H9 (cell line): ENCODE results near the gene MXRA5. TPM values are rescaled to one million over a fixed set of nuclear protein-coding genes. Genes with fewer than 3 reads are reported as not detected.

ENCODE experiments used
- DNase-seq: peaks from one replicate; pipeline ENCODE4 v3.0.0-alpha.2; 2017
- H2AFZ ChIP-seq: one replicate; pipeline ENCODE4 v1.6.1; 2013; ENCODE audit warnings: mild to moderate bottlenecking, low read length, control low read depth, moderate library complexity
- H2AK5ac ChIP-seq: 2 replicates; pipeline ENCODE4 v1.6.1; 2013; ENCODE audit warnings: low read length, control low read depth, mixed read lengths; ENCODE audit not compliant: insufficient read length
- H2BK120ac ChIP-seq: one replicate; pipeline ENCODE4 v1.6.1; 2013; ENCODE audit warnings: low read depth, mild to moderate bottlenecking, low read length, control low read depth, inconsistent platforms; ENCODE audit not compliant: poor library complexity, severe bottlenecking
- H2BK12ac ChIP-seq: 2 replicates; pipeline ENCODE4 v1.6.1; 2013; ENCODE audit warnings: low read length, control low read depth, mixed read lengths, low read depth; ENCODE audit not compliant: insufficient read length
- H2BK15ac ChIP-seq: 2 replicates; pipeline ENCODE4 v1.6.1; 2013; ENCODE audit warnings: low read depth, low read length, control low read depth
- H2BK20ac ChIP-seq: one replicate; pipeline ENCODE4 v1.6.1; 2013; ENCODE audit warnings: low read depth, mild to moderate bottlenecking, low read length, control low read depth, inconsistent platforms; ENCODE audit not compliant: poor library complexity, severe bottlenecking
- H2BK5ac ChIP-seq: 2 replicates; pipeline ENCODE4 v1.6.1; 2013; ENCODE audit warnings: low read length, control low read depth, mixed read lengths; ENCODE audit not compliant: insufficient read length
- H3K14ac ChIP-seq: 2 replicates; pipeline ENCODE4 v1.6.1; 2013; ENCODE audit warnings: low read length, control low read depth; ENCODE audit not compliant: insufficient read depth
- H3K18ac ChIP-seq: 2 replicates; pipeline ENCODE4 v1.6.1; 2013; ENCODE audit warnings: low read depth, mild to moderate bottlenecking, mixed read lengths, low read length, control low read depth; ENCODE audit not compliant: insufficient read length
- H3K23ac ChIP-seq: 2 replicates; pipeline ENCODE4 v1.6.1; 2013; ENCODE audit warnings: low read length, control low read depth, mixed read lengths, low read depth; ENCODE audit not compliant: insufficient read length
- H3K23me2 ChIP-seq: 2 replicates; pipeline ENCODE4 v1.6.1; 2013; ENCODE audit warnings: low read depth, mild to moderate bottlenecking, mixed read lengths, low read length, control low read depth; ENCODE audit not compliant: insufficient read length, poor library complexity, severe bottlenecking
- H3K27ac ChIP-seq: 2 replicates; pipeline ENCODE4 v1.5.1; 2013; ENCODE audit warnings: low read length, control low read depth, mixed read lengths, low read depth; ENCODE audit not compliant: insufficient read length
- H3K27me3 ChIP-seq: 2 replicates; pipeline ENCODE4 v1.6.1; 2013; ENCODE audit warnings: low read length, control low read depth, inconsistent platforms; ENCODE audit not compliant: insufficient read depth
- H3K4ac ChIP-seq: 2 replicates; pipeline ENCODE4 v1.6.1; 2013; ENCODE audit warnings: low read depth, mild to moderate bottlenecking, control low read depth, inconsistent platforms, low read length, moderate library complexity
- H3K4me1 ChIP-seq: 2 replicates; pipeline ENCODE4 v1.6.1; 2013; ENCODE audit warnings: low read length, control low read depth, inconsistent platforms; ENCODE audit not compliant: insufficient read depth
- H3K4me2 ChIP-seq: 2 replicates; pipeline ENCODE4 v1.6.1; 2013; ENCODE audit warnings: low read length, control low read depth, mixed read lengths; ENCODE audit not compliant: insufficient read length, insufficient read depth
- H3K56ac ChIP-seq: 2 replicates; pipeline ENCODE4 v1.6.1; 2013; ENCODE audit warnings: low read depth, mild to moderate bottlenecking, mixed read lengths, low read length, control low read depth; ENCODE audit not compliant: insufficient read length
- H3K79me1 ChIP-seq: 2 replicates; pipeline ENCODE4 v1.6.1; 2013; ENCODE audit warnings: low read depth, mild to moderate bottlenecking, moderate library complexity, low read length, control low read depth, inconsistent platforms; ENCODE audit not compliant: insufficient read depth, poor library complexity, severe bottlenecking
- H3K79me2 ChIP-seq: 2 replicates; pipeline ENCODE4 v1.6.1; 2013; ENCODE audit warnings: low read length, control low read depth, inconsistent platforms; ENCODE audit not compliant: insufficient read depth
- H3K9ac ChIP-seq: 2 replicates; pipeline ENCODE4 v1.6.1; 2013; ENCODE audit warnings: low read length, control low read depth, mixed read lengths; ENCODE audit not compliant: insufficient read length; ENCODE audit errors: extremely low read depth
- H3K9me3 ChIP-seq: one replicate; pipeline ENCODE4 v1.6.1; 2013; ENCODE audit warnings: low read depth, low read length, inconsistent platforms; ENCODE audit not compliant: control insufficient read depth
- H3T11ph ChIP-seq: one replicate; pipeline ENCODE4 v1.6.1; 2013; ENCODE audit warnings: mild to moderate bottlenecking, low read length, control low read depth, inconsistent platforms
- H4K20me1 ChIP-seq: one replicate; pipeline ENCODE4 v1.6.1; 2013; ENCODE audit not compliant: control insufficient read depth, insufficient read length, insufficient read depth
- H4K5ac ChIP-seq: 2 replicates; pipeline ENCODE4 v1.6.1; 2013; ENCODE audit warnings: low read depth, mild to moderate bottlenecking, mixed read lengths, low read length, control low read depth; ENCODE audit not compliant: insufficient read length
- H4K8ac ChIP-seq: replicated peaks from 2 replicates; pipeline ENCODE4 v1.6.1; 2013; ENCODE audit warnings: low read length, control low read depth, mixed read lengths, low read depth; ENCODE audit not compliant: insufficient read length
- H4K91ac ChIP-seq: 2 replicates; pipeline ENCODE4 v1.6.1; 2013; ENCODE audit warnings: low read depth, mild to moderate bottlenecking, moderate library complexity, mixed read lengths, low read length, control low read depth; ENCODE audit not compliant: insufficient read length
- H3K27ac Mint-ChIP-seq, 3 experiments: 2 replicates in 2 of 3; 3 replicates in 1 of 3; pipeline ENCODE4 v1.8.0; 2020 to 2021; ENCODE audit warnings: mixed read lengths in 3 of 3, mild to moderate bottlenecking in 1 of 3, moderate library complexity in 1 of 3
- H3K27me3 Mint-ChIP-seq: 2 replicates; pipeline ENCODE4 v1.8.0; 2021; ENCODE audit warnings: low read depth, mild to moderate bottlenecking, moderate library complexity, mixed read lengths
- H3K36me3 Mint-ChIP-seq, 3 experiments: 2 replicates in 2 of 3; 3 replicates in 1 of 3; pipeline ENCODE4 v1.8.0; 2020 to 2021; ENCODE audit warnings: low read depth in 3 of 3, mixed read lengths in 3 of 3; ENCODE audit not compliant: insufficient read depth in 1 of 3
- H3K4me1 Mint-ChIP-seq, 2 experiments: 2 replicates each; pipeline ENCODE4 v1.8.0; 2020; ENCODE audit warnings: mixed read lengths in 2 of 2
- H3K4me3 Mint-ChIP-seq, 2 experiments: 2 replicates in 1 of 2; 3 replicates in 1 of 2; pipeline ENCODE4 v1.8.0; 2020 to 2021; ENCODE audit warnings: mild to moderate bottlenecking in 2 of 2, mixed read lengths in 2 of 2, moderate library complexity in 1 of 2
- H3K9me3 Mint-ChIP-seq, 2 experiments: 2 replicates in 1 of 2; 3 replicates in 1 of 2; pipeline ENCODE4 v1.8.0; 2020; ENCODE audit warnings: mild to moderate bottlenecking in 2 of 2, mixed read lengths in 2 of 2, moderate library complexity in 1 of 2
- WGBS: extraction: QIAGEN DNeasy Blood & Tissue Kit; methylation state at CpG from one replicate; pipeline ENCODE4 v1.1.7; 2013; ENCODE audit warnings: missing lambda C conversion rate, low lambda C conversion rate, mixed read lengths; ENCODE audit not compliant: insufficient read length; ENCODE audit errors: extremely low coverage; 5-methylcytosine and 5-hydroxymethylcytosine counted together
- total RNA-seq: library from RNA; stranded (reverse); gene quantifications from 2 replicates; pipeline ENCODE4 v1.2.1, GENCODE V29; 2021
- TF ChIP-seq, protein P1 (sequence below): fragments of 200-600 bp; sonication (generic); conservative IDR thresholded peaks from 3 replicates; pipeline ENCODE4 v1.8.0; 2021; ENCODE audit warnings: antibody characterized with exemption, mild to moderate bottlenecking

The MXRA5 gene
- total RNA-seq, 1 experiment from 2014 or later = 1.0 TPM

GRCh38 chrX:3380603-3381002 lies 34.2 kb upstream of the MXRA5 start:
- Mint-ChIP-seq H3K9me3 (peaks cover 5 to 13% of the 10 kb centered on the region in 2 experiments), H3K36me3 (peaks cover 0 to 1% (median 0%) of the 10 kb centered on the region in 3 experiments; a peak in 2 of 7 replicates), H3K27me3 (peaks cover 2% of the 10 kb centered on the region; the same call in 1 of the 2 replicates), H3K4me1 (no peaks in the 10 kb centered on the region), H3K4me3 (no peak overlapping the region), H3K27ac (no peak overlapping the region)
- Histone ChIP-seq H4K20me1 (no peaks in the 10 kb centered on the region), H2BK12ac (no peak overlapping the region), H3K27me3 (no peaks in the 10 kb centered on the region), H3K79me1 (no peaks in the 10 kb centered on the region), H4K8ac (no peak overlapping the region), H2BK120ac (no peak overlapping the region), H4K5ac (no peak overlapping the region), H3K14ac (no peak overlapping the region), H3K9me3 (no peaks in the 10 kb centered on the region), H3K4me1 (no peaks in the 10 kb centered on the region), H3K79me2 (no peaks in the 10 kb centered on the region), H3K4me2 (no peak overlapping the region), H3K9ac (no peak overlapping the region), H3K23ac (no peak overlapping the region), H3K18ac (no peak overlapping the region), H2AK5ac (no peak overlapping the region), H2BK20ac (no peak overlapping the region), H3K23me2 (no peaks in the 10 kb centered on the region), H3T11ph (no peak overlapping the region), H3K27ac (no peak overlapping the region), H3K4ac (no peak overlapping the region), H2BK5ac (no peak overlapping the region), H2AFZ (no peak overlapping the region), H2BK15ac (no peak overlapping the region), H3K56ac (no peak overlapping the region), H4K91ac (no peak overlapping the region)
- TF ChIP-seq, protein P1, sequence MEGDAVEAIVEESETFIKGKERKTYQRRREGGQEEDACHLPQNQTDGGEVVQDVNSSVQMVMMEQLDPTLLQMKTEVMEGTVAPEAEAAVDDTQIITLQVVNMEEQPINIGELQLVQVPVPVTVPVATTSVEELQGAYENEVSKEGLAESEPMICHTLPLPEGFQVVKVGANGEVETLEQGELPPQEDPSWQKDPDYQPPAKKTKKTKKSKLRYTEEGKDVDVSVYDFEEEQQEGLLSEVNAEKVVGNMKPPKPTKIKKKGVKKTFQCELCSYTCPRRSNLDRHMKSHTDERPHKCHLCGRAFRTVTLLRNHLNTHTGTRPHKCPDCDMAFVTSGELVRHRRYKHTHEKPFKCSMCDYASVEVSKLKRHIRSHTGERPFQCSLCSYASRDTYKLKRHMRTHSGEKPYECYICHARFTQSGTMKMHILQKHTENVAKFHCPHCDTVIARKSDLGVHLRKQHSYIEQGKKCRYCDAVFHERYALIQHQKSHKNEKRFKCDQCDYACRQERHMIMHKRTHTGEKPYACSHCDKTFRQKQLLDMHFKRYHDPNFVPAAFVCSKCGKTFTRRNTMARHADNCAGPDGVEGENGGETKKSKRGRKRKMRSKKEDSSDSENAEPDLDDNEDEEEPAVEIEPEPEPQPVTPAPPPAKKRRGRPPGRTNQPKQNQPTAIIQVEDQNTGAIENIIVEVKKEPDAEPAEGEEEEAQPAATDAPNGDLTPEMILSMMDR = no peak
- WGBS = no CpG with 5 or more reads among the region's 3 CpGs
- no peak for DNase-seq
